ENCODE measurements around the gene HMCN1. TPM values are rescaled to one million over a fixed set of nuclear protein-coding genes. Genes with fewer than 3 reads are reported as not detected.

The HMCN1 gene
- total RNA-seq, 1 experiment from 2014 or later: 0.23 TPM

DNA sequence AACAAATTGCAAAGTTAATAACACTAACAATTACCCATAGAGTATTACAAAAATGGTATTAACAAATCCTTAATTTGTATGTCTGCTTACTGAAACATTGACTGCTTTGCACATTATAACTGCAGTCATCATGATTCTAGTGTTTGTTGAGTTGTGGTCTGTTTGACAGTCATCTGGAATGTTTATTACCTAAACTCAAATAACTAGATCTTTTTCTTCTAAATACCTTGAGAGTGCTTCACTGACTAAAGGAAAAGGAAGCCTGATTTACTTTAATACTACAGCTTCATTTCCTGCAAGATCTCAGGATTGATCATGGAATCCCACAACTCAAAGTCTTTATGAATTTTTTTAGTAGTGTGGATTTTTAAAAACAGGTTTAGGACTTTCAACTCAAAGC, 70.0 kb downstream of the HMCN1 start:
- no peak for DNase-seq (ENCODE audit: low read depth, low spot score)
- no TSS peak for BruUV-seq (replicated peaks)

DNA sequence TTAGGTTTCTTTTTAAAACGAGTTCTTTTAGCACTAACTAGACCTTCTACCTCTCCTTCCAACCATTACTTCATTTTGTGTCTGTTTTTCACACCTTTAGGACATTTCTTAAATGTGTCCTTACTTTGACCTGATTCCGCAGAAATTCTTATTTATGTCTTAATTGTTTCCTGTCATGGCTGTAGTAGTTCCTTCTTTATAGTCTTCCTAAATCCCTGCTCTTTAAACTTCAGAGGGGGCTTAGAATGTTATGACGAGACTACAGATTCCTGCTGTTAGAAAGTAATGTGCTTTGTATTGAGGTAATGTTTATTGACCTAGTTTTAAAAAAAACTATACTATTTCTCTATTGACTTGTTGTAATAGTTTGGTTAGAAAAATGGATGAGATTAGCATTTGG, 70.4 kb downstream of the HMCN1 start:
- in situ Hi-C loops (cut with HindIII; ENCODE audit: low pct_unique_long_range_greater_than_20kb, low sequenced_read_pairs): no loop called here

More for the DNA sequence above, 70.0 kb downstream of the HMCN1 start:
- H3K36me3 ChIP-seq (ENCODE audit: control insufficient read depth, insufficient read depth, low read length): no peaks in the 10 kb centered on the region
- no peaks in the 10 kb centered on the region for H3K9me3 ChIP-seq (ENCODE audit: control insufficient read depth, insufficient read depth, low read depth, low read length)
- intact Hi-C loops (cut with micrococcal nuclease; ENCODE audit: unreplicated experiment): no loop called here
- no peaks in the 10 kb centered on the region for H3K27me3 ChIP-seq (ENCODE audit: control insufficient read depth, insufficient read depth, low read length)
- CTCF ChIA-PET: no interaction called here
- H3K4me3 ChIP-seq (ENCODE audit: low read depth in 2 of 2, low read length in 2 of 2): no peak overlapping the region
- TF ChIP-seq, protein P1, sequence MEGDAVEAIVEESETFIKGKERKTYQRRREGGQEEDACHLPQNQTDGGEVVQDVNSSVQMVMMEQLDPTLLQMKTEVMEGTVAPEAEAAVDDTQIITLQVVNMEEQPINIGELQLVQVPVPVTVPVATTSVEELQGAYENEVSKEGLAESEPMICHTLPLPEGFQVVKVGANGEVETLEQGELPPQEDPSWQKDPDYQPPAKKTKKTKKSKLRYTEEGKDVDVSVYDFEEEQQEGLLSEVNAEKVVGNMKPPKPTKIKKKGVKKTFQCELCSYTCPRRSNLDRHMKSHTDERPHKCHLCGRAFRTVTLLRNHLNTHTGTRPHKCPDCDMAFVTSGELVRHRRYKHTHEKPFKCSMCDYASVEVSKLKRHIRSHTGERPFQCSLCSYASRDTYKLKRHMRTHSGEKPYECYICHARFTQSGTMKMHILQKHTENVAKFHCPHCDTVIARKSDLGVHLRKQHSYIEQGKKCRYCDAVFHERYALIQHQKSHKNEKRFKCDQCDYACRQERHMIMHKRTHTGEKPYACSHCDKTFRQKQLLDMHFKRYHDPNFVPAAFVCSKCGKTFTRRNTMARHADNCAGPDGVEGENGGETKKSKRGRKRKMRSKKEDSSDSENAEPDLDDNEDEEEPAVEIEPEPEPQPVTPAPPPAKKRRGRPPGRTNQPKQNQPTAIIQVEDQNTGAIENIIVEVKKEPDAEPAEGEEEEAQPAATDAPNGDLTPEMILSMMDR (IDR thresholded peaks at IDR 0.05): no peak
- TF ChIP-seq TCF7L2 (IDR thresholded peaks at IDR 0.05; ENCODE audit: low read depth, low read length) (no peak), POLR2AphosphoS5 (IDR thresholded peaks at IDR 0.05; ENCODE audit: low read depth, low read length) (no peak), SIN3A (IDR thresholded peaks at IDR 0.05; ENCODE audit: borderline replicate concordance, insufficient read depth, low read depth, low read length) (no peak)
- TF ChIP-seq, protein P2, sequence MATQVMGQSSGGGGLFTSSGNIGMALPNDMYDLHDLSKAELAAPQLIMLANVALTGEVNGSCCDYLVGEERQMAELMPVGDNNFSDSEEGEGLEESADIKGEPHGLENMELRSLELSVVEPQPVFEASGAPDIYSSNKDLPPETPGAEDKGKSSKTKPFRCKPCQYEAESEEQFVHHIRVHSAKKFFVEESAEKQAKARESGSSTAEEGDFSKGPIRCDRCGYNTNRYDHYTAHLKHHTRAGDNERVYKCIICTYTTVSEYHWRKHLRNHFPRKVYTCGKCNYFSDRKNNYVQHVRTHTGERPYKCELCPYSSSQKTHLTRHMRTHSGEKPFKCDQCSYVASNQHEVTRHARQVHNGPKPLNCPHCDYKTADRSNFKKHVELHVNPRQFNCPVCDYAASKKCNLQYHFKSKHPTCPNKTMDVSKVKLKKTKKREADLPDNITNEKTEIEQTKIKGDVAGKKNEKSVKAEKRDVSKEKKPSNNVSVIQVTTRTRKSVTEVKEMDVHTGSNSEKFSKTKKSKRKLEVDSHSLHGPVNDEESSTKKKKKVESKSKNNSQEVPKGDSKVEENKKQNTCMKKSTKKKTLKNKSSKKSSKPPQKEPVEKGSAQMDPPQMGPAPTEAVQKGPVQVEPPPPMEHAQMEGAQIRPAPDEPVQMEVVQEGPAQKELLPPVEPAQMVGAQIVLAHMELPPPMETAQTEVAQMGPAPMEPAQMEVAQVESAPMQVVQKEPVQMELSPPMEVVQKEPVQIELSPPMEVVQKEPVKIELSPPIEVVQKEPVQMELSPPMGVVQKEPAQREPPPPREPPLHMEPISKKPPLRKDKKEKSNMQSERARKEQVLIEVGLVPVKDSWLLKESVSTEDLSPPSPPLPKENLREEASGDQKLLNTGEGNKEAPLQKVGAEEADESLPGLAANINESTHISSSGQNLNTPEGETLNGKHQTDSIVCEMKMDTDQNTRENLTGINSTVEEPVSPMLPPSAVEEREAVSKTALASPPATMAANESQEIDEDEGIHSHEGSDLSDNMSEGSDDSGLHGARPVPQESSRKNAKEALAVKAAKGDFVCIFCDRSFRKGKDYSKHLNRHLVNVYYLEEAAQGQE (IDR thresholded peaks at IDR 0.05; ENCODE audit: insufficient read depth in 1 of 2, low read depth in 2 of 2, low read length in 1 of 2): no peak
- no peak overlapping the region for H3K27ac ChIP-seq (ENCODE audit: low read length)
- in situ Hi-C loops (cut with HindIII; ENCODE audit: low pct_unique_long_range_greater_than_20kb, low sequenced_read_pairs): no loop called here
- POLR2A ChIA-PET: no interaction called here
- no peak for ATAC-seq
- no peaks in the 10 kb centered on the region for H3K4me1 ChIP-seq (ENCODE audit: control insufficient read depth, insufficient read depth, low read length)

More for the DNA sequence above, 70.4 kb downstream of the HMCN1 start:
- Histone ChIP-seq H3K27ac (ENCODE audit: low read length) (no peak overlapping the region), H3K27me3 (ENCODE audit: control insufficient read depth, insufficient read depth, low read length) (no peaks in the 10 kb centered on the region), H3K36me3 (ENCODE audit: control insufficient read depth, insufficient read depth, low read length) (no peaks in the 10 kb centered on the region), H3K4me3 (ENCODE audit: low read depth in 2 of 2, low read length in 2 of 2) (no peak overlapping the region), H3K9me3 (ENCODE audit: control insufficient read depth, insufficient read depth, low read depth, low read length) (no peaks in the 10 kb centered on the region), H3K4me1 (ENCODE audit: control insufficient read depth, insufficient read depth, low read length) (no peaks in the 10 kb centered on the region)
- CTCF ChIA-PET: no interaction called here
- POLR2A ChIA-PET: no interaction called here
- no TSS peak for BruUV-seq (replicated peaks)
- TF ChIP-seq POLR2AphosphoS5 (IDR thresholded peaks at IDR 0.05; ENCODE audit: low read depth, low read length): no peak
- TF ChIP-seq, protein P2 (IDR thresholded peaks at IDR 0.05; ENCODE audit: insufficient read depth in 1 of 2, low read depth in 2 of 2, low read length in 1 of 2): no peak
- TF ChIP-seq SIN3A (IDR thresholded peaks at IDR 0.05; ENCODE audit: borderline replicate concordance, insufficient read depth, low read depth, low read length): no peak
- no peak for TF ChIP-seq TCF7L2 (IDR thresholded peaks at IDR 0.05; ENCODE audit: low read depth, low read length)
- TF ChIP-seq, protein P1 (IDR thresholded peaks at IDR 0.05): no peak
- no peak for DNase-seq (ENCODE audit: low read depth, low spot score)
- intact Hi-C loops (cut with micrococcal nuclease; ENCODE audit: unreplicated experiment): no loop called here
- no peak for ATAC-seq

All from Panc1 (cell line).